Measurements from ENCODE around the gene RBMS2.
"Not testable (repeated sequence)": the region's sequence is repeated elsewhere in the genome, so short reads cannot be mapped to it uniquely, and the experiment has no call there.

GRCh38 chr12:56493409-56494105 is 28.1 kb upstream of the RBMS2 start:
- not testable (repeated sequence) for TF ChIP-seq CTCF (optimal IDR thresholded peaks at IDR 0.05 in 1 of 3, IDR thresholded peaks at IDR 0.05 in 1 of 3, conservative IDR thresholded peaks at IDR 0.05 in 1 of 3; ENCODE audit: extremely low read depth in 1 of 3, insufficient read depth in 2 of 3, low read length in 3 of 3); EZH2 (IDR thresholded peaks at IDR 0.05; ENCODE audit: low read length)
